Activated CD8-positive, alpha-beta T cell treated with anti-CD3 and anti-CD28 coated beads for 36 hours (primary cell): ENCODE measurements around the gene FBLN1. TPM values are rescaled to one million over a fixed set of nuclear protein-coding genes. Genes with fewer than 3 reads are reported as not detected.

Experiments
- ATAC-seq: fragments of 200-7000 bp; cut with Tn5 transposase; one replicate; pipeline ENCODE4 v1.10.0; 2021; ENCODE audit warnings: mild to moderate bottlenecking, moderate library complexity
- CTCF ChIA-PET: fragments of 350-600 bp; sonication (Branson Sonifier 250); formaldehyde crosslinking; loops from one replicate; lab custom pipeline; 2021; ENCODE audit warnings: antibody characterized with exemption; lab: Charles Lee
- POLR2A ChIA-PET: fragments of 350-600 bp; sonication (Branson Sonifier 250); formaldehyde crosslinking; loops from one replicate; lab custom pipeline; 2021; ENCODE audit warnings: antibody characterized with exemption; lab: Charles Lee
- DNase-seq: peaks from one replicate; pipeline ENCODE4 v3.0.0-alpha.2; 2020
- H3K27ac Mint-ChIP-seq: one replicate; pipeline ENCODE4 v1.8.0; 2021; ENCODE audit warnings: mild to moderate bottlenecking, mixed read lengths
- H3K27me3 Mint-ChIP-seq: one replicate; pipeline ENCODE4 v1.8.0; 2021; ENCODE audit warnings: mixed read lengths
- H3K36me3 Mint-ChIP-seq: one replicate; pipeline ENCODE4 v1.8.0; 2021; ENCODE audit warnings: low read depth, mixed read lengths
- H3K4me1 Mint-ChIP-seq: one replicate; pipeline ENCODE4 v1.8.0; 2021; ENCODE audit warnings: low read depth, mixed read lengths
- H3K4me3 Mint-ChIP-seq: one replicate; pipeline ENCODE4 v1.8.0; 2021; ENCODE audit warnings: mild to moderate bottlenecking, moderate library complexity, mixed read lengths
- H3K9me3 Mint-ChIP-seq: one replicate; pipeline ENCODE4 v1.8.0; 2021; ENCODE audit warnings: mixed read lengths
- CTCF ChIP-seq: fragments of 200-600 bp; IDR thresholded peaks from one replicate; pipeline ENCODE4 v1.8.0; 2022; ENCODE audit warnings: antibody characterized with exemption, mild to moderate bottlenecking
- intact Hi-C: fragments of 100-400 bp; cut with micrococcal nuclease; formaldehyde crosslinking; loops from one replicate; pipeline ENCODE4 v1.10.0; 2022
- total RNA-seq, 2 experiments: library from RNA; stranded (reverse); gene quantifications; one replicate each; pipeline ENCODE4 v1.2.3, GENCODE V29; 2021

Gene FBLN1
- total RNA-seq, 2 experiments from 2014 or later: 0.56 TPM; not detected in 1

GRCh38 chr22:45632791-45633515 is 130.3 kb downstream of the FBLN1 start:
- intact Hi-C loops: no loop called here
- Mint-ChIP-seq H3K27me3 (peaks cover 32% of the 10 kb centered on the region), H3K4me1 (no peaks in the 10 kb centered on the region), H3K27ac (no peak overlapping the region), H3K4me3 (no peak overlapping the region), H3K9me3 (no peaks in the 10 kb centered on the region), H3K36me3 (no peaks in the 10 kb centered on the region)
- no peak for TF ChIP-seq CTCF
- POLR2A ChIA-PET: no interaction called here
- ATAC-seq (no peak), DNase-seq (no peak)
- CTCF ChIA-PET: interaction anchor here (0.6 kb wide), 1 partner anchor 287 kb away, joined by 3 read pairs; no protein-coding TSS in a partner anchor

DNA sequence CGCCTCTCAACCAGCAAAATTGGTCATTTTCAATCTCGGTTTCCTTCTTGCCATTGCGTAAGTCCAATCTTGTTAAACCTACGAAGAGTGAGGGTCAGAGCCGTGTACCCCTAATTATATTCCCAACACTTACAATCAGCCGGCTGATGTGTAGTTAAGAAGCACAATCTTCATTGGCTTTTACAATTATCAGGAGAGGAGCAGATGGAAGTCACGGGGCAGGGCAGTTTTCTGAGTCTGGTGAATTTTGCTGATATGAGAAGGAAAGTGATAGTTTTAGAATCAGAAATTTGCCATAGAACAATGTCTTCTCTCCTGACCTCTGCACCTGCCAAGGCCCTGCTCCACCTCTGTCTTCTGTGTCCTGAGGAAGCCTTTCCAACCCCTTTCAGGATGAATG is 134.0 kb downstream of the FBLN1 start:
- Mint-ChIP-seq H3K4me1 (peaks cover 2% of the 10 kb centered on the region), H3K36me3 (no peaks in the 10 kb centered on the region), H3K27ac (no peak overlapping the region), H3K4me3 (no peak overlapping the region), H3K27me3 (peaks cover 37% of the 10 kb centered on the region), H3K9me3 (no peaks in the 10 kb centered on the region)
- DNase-seq: no peak
- POLR2A ChIA-PET: no interaction called here
- no peak for TF ChIP-seq CTCF
- no peak for ATAC-seq
- CTCF ChIA-PET: no interaction called here
- intact Hi-C loops: no loop called here

DNA sequence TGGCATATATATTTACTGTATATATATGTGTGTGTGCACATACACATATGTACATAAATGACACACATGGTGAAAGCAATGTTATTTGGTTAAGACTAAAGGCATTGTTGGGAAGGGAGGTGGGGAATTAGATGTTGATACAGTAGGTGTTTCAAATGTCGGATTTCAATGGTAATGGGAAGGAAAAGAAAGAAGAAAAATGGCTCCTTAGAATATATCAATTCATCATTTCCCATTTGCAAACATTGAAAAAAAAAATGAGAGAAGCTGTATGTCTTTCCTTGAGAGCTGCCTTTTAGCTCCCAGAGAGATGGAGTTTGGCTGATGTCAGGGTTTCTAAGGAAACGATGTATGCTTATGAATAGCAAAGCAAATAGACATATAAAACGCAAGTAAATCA is 135.5 kb downstream of the FBLN1 start:
- no peaks in the 10 kb centered on the region for H3K9me3 Mint-ChIP-seq
- intact Hi-C loops: no loop called here
- H3K4me3 Mint-ChIP-seq: no peak overlapping the region
- CTCF ChIA-PET: no interaction called here
- TF ChIP-seq CTCF: no peak
- H3K4me1 Mint-ChIP-seq: peaks cover 6% of the 10 kb centered on the region
- peaks cover 30% of the 10 kb centered on the region for H3K27me3 Mint-ChIP-seq
- DNase-seq: no peak
- H3K36me3 Mint-ChIP-seq: no peaks in the 10 kb centered on the region
- H3K27ac Mint-ChIP-seq: no peak overlapping the region
- ATAC-seq: no peak
- POLR2A ChIA-PET: no interaction called here

GRCh38 chr22:45638834-45639746 is 136.4 kb downstream of the FBLN1 start:
- ChIA-PET POLR2A (no interaction called here), CTCF (no interaction called here)
- TF ChIP-seq CTCF: no peak
- H3K36me3 Mint-ChIP-seq: no peaks in the 10 kb centered on the region
- no peak overlapping the region for H3K27ac Mint-ChIP-seq
- no peak overlapping the region for H3K4me3 Mint-ChIP-seq
- intact Hi-C loops: no loop called here
- ATAC-seq (peak; percentile 39), DNase-seq (no peak)
- H3K9me3 Mint-ChIP-seq: no peaks in the 10 kb centered on the region
- H3K27me3 Mint-ChIP-seq: peaks cover 23% of the 10 kb centered on the region
- H3K4me1 Mint-ChIP-seq: peaks cover 7% of the 10 kb centered on the region

GRCh38 chr22:45639747-45640102 is 137.0 kb downstream of the FBLN1 start:
- H3K27ac Mint-ChIP-seq: no peak overlapping the region
- no peak overlapping the region for H3K4me3 Mint-ChIP-seq
- peaks cover 24% of the 10 kb centered on the region for H3K27me3 Mint-ChIP-seq
- H3K36me3 Mint-ChIP-seq: no peaks in the 10 kb centered on the region
- intact Hi-C loops: no loop called here
- DNase-seq (no peak), ATAC-seq (peak; percentile 27)
- H3K9me3 Mint-ChIP-seq: no peaks in the 10 kb centered on the region
- no peak for TF ChIP-seq CTCF
- peaks cover 7% of the 10 kb centered on the region for H3K4me1 Mint-ChIP-seq
- POLR2A ChIA-PET: no interaction called here
- CTCF ChIA-PET: no interaction called here
